Aorta (tissue), 5 donors: Measurements from ENCODE around the gene OSBPL8. TPM values are rescaled to one million over a fixed set of nuclear protein-coding genes. Genes with fewer than 3 reads are reported as not detected.

Source experiments
- ATAC-seq: fragments of 200-7000 bp; cut with Tn5 transposase; one replicate; pipeline ENCODE4 v1.9.1; 2022; ENCODE audit warnings: moderate library complexity; ENCODE audit not compliant: low FRiP score
- DNase-seq, 2 donors: peaks; one replicate each; pipeline ENCODE4 v3.0.0-alpha.2; 2020
- H3K27ac ChIP-seq, 2 donors: one replicate each; pipeline ENCODE4 v1.5.1; 2013; ENCODE audit warnings: low read length in 2 of 2, mild to moderate bottlenecking in 2 of 2, moderate library complexity in 2 of 2, control low read depth in 1 of 2, inconsistent platforms in 1 of 2, low read depth in 1 of 2
- H3K27me3 ChIP-seq, 2 donors: one replicate each; pipeline ENCODE4 v1.6.1; 2013; ENCODE audit warnings: control low read depth in 1 of 2, low read length in 1 of 2, mild to moderate bottlenecking in 1 of 2, moderate library complexity in 1 of 2; ENCODE audit not compliant: insufficient read depth in 2 of 2, control insufficient read depth in 1 of 2
- H3K36me3 ChIP-seq, 2 donors: one replicate each; pipeline ENCODE4 v1.6.1; 2013; ENCODE audit warnings: control low read depth in 1 of 2, low read length in 1 of 2, mild to moderate bottlenecking in 1 of 2; ENCODE audit not compliant: insufficient read depth in 2 of 2, control insufficient read depth in 1 of 2
- H3K4me1 ChIP-seq, 2 donors: one replicate each; pipeline ENCODE4 v1.6.1; 2013; ENCODE audit warnings: low read length in 2 of 2, control low read depth in 1 of 2, mild to moderate bottlenecking in 1 of 2, moderate library complexity in 1 of 2; ENCODE audit not compliant: insufficient read depth in 2 of 2, control insufficient read depth in 1 of 2
- H3K4me3 ChIP-seq, 2 donors: one replicate each; pipeline ENCODE4 v1.5.1; 2013; ENCODE audit warnings: low read length in 2 of 2, control low read depth in 1 of 2, mild to moderate bottlenecking in 1 of 2
- H3K9me3 ChIP-seq: one replicate; pipeline ENCODE4 v1.6.1; 2013; ENCODE audit warnings: mild to moderate bottlenecking, low read length; ENCODE audit not compliant: control insufficient read depth
- WGBS, 2 donors: extraction: QIAGEN DNeasy Blood & Tissue Kit; methylation state at CpG; one replicate each; pipeline ENCODE4 v1.1.7; 2013; 5-methylcytosine and 5-hydroxymethylcytosine counted together
- intact Hi-C, 2 donors: fragments of 100-400 bp; cut with DNase I; formaldehyde crosslinking; loops; one replicate each; pipeline versions ENCODE4 v1.14.2 to v1.15.0; 2022
- polyA plus RNA-seq, 2 donors: library from polyadenylated mRNA; stranded (reverse); fragments of 200-250 nt; gene quantifications; one replicate each; pipeline ENCODE4 v1.2.3, GENCODE V29; 2013
- total RNA-seq, 2 donors: library from RNA; stranded (reverse); fragmentation: NEBNext Ultra II Directional; extraction: Animal tissue kit (Norgen Biotek cat#: 25700); gene quantifications; one replicate each; pipeline ENCODE4 v1.2.1, GENCODE V29; 2021
- donor health status: healthy with polysubstance abuse.
- donor health status: Bipolar disorder and iron deficiency.
- donor health status: DM: no; HTN: no; CAD: no.
- donor health status: DM: no; HTN: no; CAD: no.
- donor health status: DM: yes; HTN: yes; CAD: no.

Gene OSBPL8
- total and polyA plus RNA-seq, 4 donors, result 16.8 to 100 (median 47.6) TPM

DNA sequence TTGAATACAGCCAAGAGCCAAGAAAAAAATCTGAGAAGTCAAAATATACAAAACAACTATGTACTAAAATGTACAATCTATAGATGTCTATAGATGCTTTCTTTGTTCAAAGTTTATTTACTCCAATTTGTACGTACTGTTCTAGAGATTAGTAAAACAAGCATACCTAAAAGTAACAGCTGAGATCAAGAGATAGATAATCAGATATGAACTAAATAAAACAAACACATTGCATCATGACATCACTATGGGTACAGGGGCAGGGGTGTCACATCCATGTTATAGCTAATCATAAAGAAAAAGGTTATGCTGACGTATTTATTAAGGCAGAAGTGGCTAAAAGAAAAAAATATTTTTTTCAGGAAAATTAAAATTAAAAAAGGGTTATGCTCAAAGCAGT lies 139.3 kb downstream of the OSBPL8 start:
- WGBS, 2 donors, result 91 to 92% methylated on average over 2 of the region's 2 CpGs
- Histone ChIP-seq H3K4me1 (no peaks in the 10 kb centered on the region), H3K27me3 (no peaks in the 10 kb centered on the region), H3K27ac (no peak overlapping the region), H3K4me3 (no peak overlapping the region), H3K36me3 (no peaks in the 10 kb centered on the region), H3K9me3 (no peaks in the 10 kb centered on the region)
- DNase-seq, result no peak
- intact Hi-C loops, result no loop called here
- ATAC-seq, result no peak

DNA sequence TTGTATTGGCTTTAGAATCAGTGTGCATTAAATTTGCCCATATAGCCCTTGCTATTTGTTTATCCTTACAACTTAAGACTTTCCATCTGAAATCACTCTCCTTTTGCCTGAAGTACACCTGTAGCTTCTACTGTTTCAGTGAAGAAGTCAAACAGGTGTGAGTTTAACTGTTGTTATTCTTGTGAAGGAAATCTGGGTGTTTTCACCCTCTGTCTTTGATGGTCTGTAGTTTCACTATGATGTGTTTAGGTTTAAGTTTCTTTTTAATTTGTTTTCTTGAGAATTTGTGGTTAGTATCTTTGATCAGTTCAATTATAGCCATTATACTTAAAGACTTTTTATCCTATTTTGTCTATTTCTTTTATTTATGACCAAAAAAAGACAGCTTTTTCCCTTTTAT lies 142.5 kb downstream of the OSBPL8 start:
- DNase-seq (no peak), ATAC-seq (no peak)
- Histone ChIP-seq H3K4me1 (no peaks in the 10 kb centered on the region), H3K9me3 (no peaks in the 10 kb centered on the region), H3K27ac (no peak overlapping the region), H3K27me3 (no peaks in the 10 kb centered on the region), H3K4me3 (no peak overlapping the region), H3K36me3 (no peaks in the 10 kb centered on the region)
- intact Hi-C loops, result no loop called here

DNA sequence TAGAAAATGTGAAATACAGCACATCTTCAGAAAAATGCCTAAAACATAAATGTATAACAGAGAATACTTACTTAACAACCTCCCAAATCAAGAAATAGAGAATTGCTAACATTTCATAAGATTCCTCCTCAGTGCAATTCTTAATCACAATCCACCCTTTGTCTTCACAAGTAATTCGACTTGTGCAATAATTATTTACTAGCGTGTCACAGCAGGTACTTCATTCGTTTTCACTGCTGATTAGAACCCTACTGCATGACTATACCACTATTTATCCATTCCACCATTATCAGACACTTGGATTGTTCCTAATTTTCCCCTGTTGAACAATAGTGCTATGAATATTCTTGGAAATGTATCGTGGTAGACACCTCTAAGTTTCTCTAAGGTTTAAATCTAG lies 146.4 kb downstream of the OSBPL8 start:
- intact Hi-C loops, result no loop called here
- no peak for DNase-seq
- Histone ChIP-seq H3K27ac (no peak overlapping the region), H3K27me3 (no peaks in the 10 kb centered on the region), H3K4me3 (no peak overlapping the region), H3K9me3 (no peaks in the 10 kb centered on the region), H3K4me1 (no peaks in the 10 kb centered on the region), H3K36me3 (no peaks in the 10 kb centered on the region)
- ATAC-seq, result no peak
- 92 to 95% methylated on average over 4 of the region's 4 CpGs for WGBS, 2 donors

DNA sequence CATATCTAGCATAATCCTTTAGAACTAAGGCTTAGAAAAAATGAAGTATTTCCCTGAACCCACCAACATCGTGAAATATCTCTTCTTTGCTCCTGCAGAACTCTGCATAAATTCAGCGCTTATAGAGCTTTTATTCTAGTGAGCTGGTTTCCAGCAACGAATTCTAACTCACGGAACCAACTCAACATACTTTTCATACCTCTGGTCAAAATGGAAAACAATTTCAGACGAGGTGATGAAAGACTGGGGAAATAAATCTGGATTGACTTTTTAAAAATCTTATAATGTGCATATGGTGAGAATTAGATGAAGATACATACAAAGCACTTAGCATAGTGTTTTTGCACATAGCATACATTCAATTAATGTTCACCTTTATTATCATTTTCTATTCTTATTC lies 148.8 kb downstream of the OSBPL8 start:
- WGBS, 2 donors, result 28 to 38% methylated on average over 5 of the region's 5 CpGs
- no peaks in the 10 kb centered on the region for H3K4me1 ChIP-seq
- no peaks in the 10 kb centered on the region for H3K36me3 ChIP-seq
- no peaks in the 10 kb centered on the region for H3K27me3 ChIP-seq
- intact Hi-C loops, result no loop called here
- H3K9me3 ChIP-seq, result no peaks in the 10 kb centered on the region
- H3K4me3 ChIP-seq, result no peak overlapping the region
- no peak overlapping the region for H3K27ac ChIP-seq
- ATAC-seq, result no peak
- DNase-seq, result no peak

DNA sequence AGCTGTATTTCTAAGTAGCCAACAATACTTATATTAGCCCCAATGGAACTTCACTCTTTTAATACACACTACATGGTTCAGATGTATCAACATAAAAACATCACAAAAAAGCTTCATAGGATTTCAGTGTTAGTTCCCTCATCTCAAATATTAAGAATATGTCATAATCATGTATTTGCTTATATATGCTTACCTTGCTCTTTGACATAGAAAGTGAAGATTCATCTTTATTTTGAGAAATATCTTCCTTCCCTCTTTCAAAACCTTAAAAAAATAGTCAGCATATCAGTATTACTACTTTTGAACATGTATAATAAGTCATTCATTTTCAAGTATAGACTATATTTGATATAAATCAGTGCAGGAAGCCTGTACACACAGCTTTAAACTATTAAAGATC lies 149.2 kb downstream of the OSBPL8 start:
- intact Hi-C loops, result no loop called here
- ATAC-seq (no peak), DNase-seq (no peak)
- Histone ChIP-seq H3K27me3 (no peaks in the 10 kb centered on the region), H3K4me1 (no peaks in the 10 kb centered on the region), H3K36me3 (no peaks in the 10 kb centered on the region), H3K4me3 (no peak overlapping the region), H3K27ac (no peak overlapping the region), H3K9me3 (no peaks in the 10 kb centered on the region)

DNA sequence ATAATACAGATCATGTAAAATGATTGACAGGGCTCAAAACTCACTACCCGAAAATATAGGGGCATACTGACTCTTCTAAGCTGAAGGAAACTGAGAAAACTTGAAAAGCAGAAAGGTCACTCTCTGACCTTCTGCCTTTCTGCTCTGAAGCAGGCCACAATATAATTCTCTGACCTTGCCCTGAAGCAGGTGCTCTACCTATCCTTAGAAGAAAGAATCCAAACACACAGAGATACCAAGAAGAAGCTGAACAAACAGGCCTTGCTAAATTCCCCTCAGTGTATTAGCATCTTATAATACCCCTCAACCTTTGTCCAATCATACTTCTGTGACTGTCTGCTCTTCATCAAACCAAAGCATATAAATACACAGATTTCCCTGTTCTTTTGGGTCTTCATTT lies 150.5 kb downstream of the OSBPL8 start:
- Histone ChIP-seq H3K27ac (no peak overlapping the region), H3K4me3 (no peak overlapping the region), H3K36me3 (no peaks in the 10 kb centered on the region), H3K9me3 (no peaks in the 10 kb centered on the region), H3K27me3 (no peaks in the 10 kb centered on the region), H3K4me1 (no peaks in the 10 kb centered on the region)
- WGBS, 2 donors, result 55 to 82% methylated on average over 1 of the region's 1 CpG
- intact Hi-C loops, result no loop called here
- no peak for ATAC-seq
- no peak for DNase-seq

DNA sequence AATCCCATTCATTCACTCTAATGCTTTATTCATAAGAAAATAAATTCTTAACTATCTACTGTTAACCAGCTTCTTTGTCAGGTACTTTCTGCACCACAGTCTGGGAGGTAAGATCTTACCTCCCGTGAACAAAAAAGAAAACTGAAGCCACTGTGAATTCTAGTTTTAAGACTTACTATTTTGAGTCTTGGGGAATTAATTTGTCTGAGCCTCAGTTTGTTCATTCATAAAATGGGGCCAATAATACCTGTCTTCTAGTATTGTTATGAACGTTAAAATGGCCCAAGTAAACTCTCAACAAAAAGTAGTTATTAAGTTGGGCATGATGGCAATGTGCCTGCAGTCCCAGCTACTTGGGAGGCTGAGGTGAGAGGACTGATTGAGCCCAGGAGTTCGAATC lies 151.9 kb downstream of the OSBPL8 start:
- no peak for DNase-seq
- 97% methylated on average over 3 of the region's 3 CpGs for WGBS, 2 donors
- Histone ChIP-seq H3K9me3 (no peaks in the 10 kb centered on the region), H3K27ac (no peak overlapping the region), H3K27me3 (no peaks in the 10 kb centered on the region), H3K36me3 (no peaks in the 10 kb centered on the region), H3K4me3 (no peak overlapping the region), H3K4me1 (no peaks in the 10 kb centered on the region)
- ATAC-seq, result no peak
- intact Hi-C loops, result no loop called here

DNA sequence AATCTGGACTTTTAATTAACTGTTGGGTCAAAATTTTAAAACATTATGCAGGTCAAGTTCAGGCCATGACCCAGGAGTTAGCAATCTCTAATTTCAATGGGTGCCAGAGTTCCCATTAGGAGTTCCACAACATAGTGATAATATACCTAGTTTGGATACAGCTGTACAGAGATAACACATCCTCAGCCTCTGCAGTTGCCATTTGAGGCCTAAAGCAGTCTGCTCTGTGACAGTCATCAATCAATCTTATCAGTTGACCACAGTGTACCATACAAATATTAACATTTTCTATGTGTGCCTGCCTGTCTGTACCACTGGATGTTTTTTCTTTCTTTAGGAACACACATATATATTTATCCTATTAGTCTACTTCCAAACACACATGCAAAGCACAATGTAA lies 157.3 kb downstream of the OSBPL8 start:
- no peak for ATAC-seq
- H3K27me3 ChIP-seq, result no peaks in the 10 kb centered on the region
- no peak overlapping the region for H3K27ac ChIP-seq
- H3K36me3 ChIP-seq, result no peaks in the 10 kb centered on the region
- H3K4me3 ChIP-seq, result no peak overlapping the region
- H3K4me1 ChIP-seq, result no peaks in the 10 kb centered on the region
- DNase-seq, result no peak
- H3K9me3 ChIP-seq, result no peaks in the 10 kb centered on the region
- intact Hi-C loops, result no loop called here

DNA sequence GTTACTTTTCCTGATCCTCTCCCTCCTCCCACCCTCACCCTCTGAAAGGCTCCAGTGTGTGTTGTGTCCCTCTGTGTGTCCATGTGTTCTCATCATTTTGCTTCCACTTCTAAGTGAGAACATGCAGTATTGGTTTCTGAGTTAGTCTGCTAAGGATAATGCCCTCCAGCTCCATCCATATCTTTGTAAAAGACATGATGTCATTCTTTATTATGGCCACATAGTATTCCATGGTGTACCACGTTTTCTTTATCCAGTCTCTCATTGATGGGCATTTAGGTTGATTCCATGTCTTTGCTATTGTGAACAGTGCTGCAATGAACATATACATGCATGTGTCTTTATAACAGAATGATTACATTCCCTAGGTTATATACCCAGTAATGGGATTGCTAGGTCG lies 159.4 kb downstream of the OSBPL8 start:
- Histone ChIP-seq H3K36me3 (no peaks in the 10 kb centered on the region), H3K27me3 (no peaks in the 10 kb centered on the region), H3K9me3 (no peaks in the 10 kb centered on the region), H3K27ac (no peak overlapping the region), H3K4me3 (no peak overlapping the region), H3K4me1 (no peaks in the 10 kb centered on the region)
- 89 to 95% methylated on average over 2 of the region's 2 CpGs for WGBS, 2 donors
- DNase-seq (no peak), ATAC-seq (no peak)
- intact Hi-C loops, result no loop called here

DNA sequence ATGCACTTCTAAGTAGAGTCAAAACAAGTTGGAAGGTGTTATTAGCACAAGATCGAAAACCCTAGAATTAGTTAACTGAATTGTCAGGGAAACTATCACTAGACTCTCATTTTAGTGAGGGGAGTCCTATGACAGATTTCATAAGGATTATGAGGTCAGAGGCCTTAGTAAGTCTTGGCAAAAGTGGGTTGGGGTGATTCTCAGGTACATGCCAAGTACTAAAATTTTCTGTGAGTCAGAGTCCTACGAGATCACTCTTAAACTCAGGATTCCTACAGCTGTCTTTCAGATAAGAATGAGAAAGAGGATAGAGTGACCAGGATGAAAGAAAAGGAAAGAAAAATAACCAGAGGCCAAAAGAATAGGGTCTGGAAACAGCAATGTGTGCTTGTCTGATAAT lies 160.5 kb downstream of the OSBPL8 start:
- 87 to 90% methylated on average over 2 of the region's 2 CpGs for WGBS, 2 donors
- ATAC-seq (no peak), DNase-seq (no peak)
- Histone ChIP-seq H3K4me3 (no peak overlapping the region), H3K9me3 (no peaks in the 10 kb centered on the region), H3K27ac (no peak overlapping the region), H3K27me3 (no peaks in the 10 kb centered on the region), H3K36me3 (no peaks in the 10 kb centered on the region), H3K4me1 (no peaks in the 10 kb centered on the region)
- intact Hi-C loops, result no loop called here
